Lung (tissue), 12 donors: ENCODE data around the gene TPSD1. TPM values are rescaled to one million over a fixed set of nuclear protein-coding genes. Genes with fewer than 3 reads are reported as not detected.

Source experiments
- ATAC-seq: fragments of 200-7000 bp; cut with Tn5 transposase; one replicate; pipeline ENCODE4 v1.9.1; 2020; ENCODE audit warnings: moderate number of reproducible peaks; ENCODE audit not compliant: insufficient read depth, low FRiP score
- DNase-seq, 3 donors: peaks; one replicate each; pipeline ENCODE4 v3.0.0-alpha.2; 2013 to 2017
- H3K27ac ChIP-seq, 2 donors: one replicate each; pipeline ENCODE4 v1.5.1; 2013; ENCODE audit warnings: mild to moderate bottlenecking in 2 of 2, moderate library complexity in 2 of 2, control low read depth in 1 of 2, inconsistent platforms in 1 of 2, low read depth in 1 of 2, low read length in 1 of 2
- H3K27me3 ChIP-seq, 3 donors: one replicate each; pipeline ENCODE4 v1.5.1; 2013; ENCODE audit warnings: low read length in 2 of 3; ENCODE audit not compliant: control insufficient read depth in 3 of 3, insufficient read depth in 3 of 3
- H3K36me3 ChIP-seq, 4 donors: one replicate each; pipeline ENCODE4 v1.5.1; 2013; ENCODE audit warnings: low read length in 4 of 4, mild to moderate bottlenecking in 1 of 4, moderate library complexity in 1 of 4; ENCODE audit not compliant: control insufficient read depth in 4 of 4, insufficient read depth in 4 of 4
- H3K4me1 ChIP-seq, 5 donors: one replicate each; pipeline ENCODE4 v1.5.1; 2013; ENCODE audit warnings: low read length in 5 of 5, mild to moderate bottlenecking in 2 of 5, moderate library complexity in 1 of 5; ENCODE audit not compliant: control insufficient read depth in 5 of 5, insufficient read depth in 5 of 5
- H3K4me3 ChIP-seq: one replicate; pipeline ENCODE4 v1.5.1; 2013; ENCODE audit warnings: mild to moderate bottlenecking, control low read depth, moderate library complexity
- H3K9ac ChIP-seq, 2 donors: one replicate each; pipeline ENCODE4 v1.5.1; 2013; ENCODE audit warnings: low read length in 2 of 2, control low read depth in 1 of 2; ENCODE audit not compliant: insufficient read depth in 1 of 2
- H3K9me3 ChIP-seq, 4 donors: one replicate each; pipeline ENCODE4 v1.5.1; 2013; ENCODE audit warnings: low read length in 3 of 4, mild to moderate bottlenecking in 1 of 4, moderate library complexity in 1 of 4; ENCODE audit not compliant: control insufficient read depth in 4 of 4, insufficient read depth in 3 of 4
- CTCF ChIP-seq: IDR thresholded peaks from 2 replicates; pipeline ENCODE4 v1.5.1; 2012; ENCODE audit warnings: mild to moderate bottlenecking; ENCODE audit errors: control extremely low read depth, extremely low read depth
- WGBS, 2 donors: extraction: QIAGEN DNeasy Blood & Tissue Kit; methylation state at CpG; one replicate each; pipeline ENCODE4 v1.1.7; 2013; 5-methylcytosine and 5-hydroxymethylcytosine counted together
- polyA plus RNA-seq, 2 donors: library from polyadenylated mRNA; stranded (reverse); fragments of 200-250 nt; gene quantifications; one replicate each; pipeline ENCODE4 v1.2.1, GENCODE V29; 2013
- total RNA-seq, 2 donors: library from RNA; depleted of rRNA in 1 of 2; stranded (reverse); fragments of >200 nt in 1 of 2; gene quantifications; one replicate each; pipeline ENCODE4 v1.2.1, GENCODE V29; 2014 to 2021
- donor health status: control.
- donor health status: control.
- donor health status: Bipolar disorder and iron deficiency.
- donor health status: healthy.
- donor health status: DM: yes; HTN: yes; CAD: no.

TPSD1 gene
- total and polyA plus RNA-seq, 4 donors, result 0.54 to 7.0 (median 2.9) TPM; not detected in 1

- WGBS, 2 donors, result 90 to 91% methylated on average over 39 to 40 of the region's 40 CpGs
- peaks cover 0 to 1% (median 0%) of the 10 kb centered on the region in 4 donors for H3K36me3 ChIP-seq
Observed at GRCh38 chr16:1212616-1213194, 43.2 kb upstream of the TPSD1 start.

GRCh38 chr16:1213231-1213630 is 42.6 kb upstream of the TPSD1 start:
- H3K27me3 ChIP-seq, result no peaks in the 10 kb centered on the region
- ATAC-seq (no peak), DNase-seq (no peak)
- no peaks in the 10 kb centered on the region for H3K4me1 ChIP-seq
- no peaks in the 10 kb centered on the region for H3K9me3 ChIP-seq
- TF ChIP-seq CTCF, result no peak
- 74 to 80% methylated on average over 8 of the region's 8 CpGs for WGBS, 2 donors
- H3K36me3 ChIP-seq, result peaks cover 0 to 1% (median 0%) of the 10 kb centered on the region in 4 donors
- H3K4me3 ChIP-seq, result no peak overlapping the region
- H3K9ac ChIP-seq, result no peak overlapping the region
- no peak overlapping the region for H3K27ac ChIP-seq

More at GRCh38 chr16:1212616-1213194, 43.2 kb upstream of the TPSD1 start:
- Histone ChIP-seq H3K9me3 (no peaks in the 10 kb centered on the region), H3K4me1 (no peaks in the 10 kb centered on the region), H3K27ac (no peak overlapping the region), H3K4me3 (no peak overlapping the region), H3K27me3 (no peaks in the 10 kb centered on the region), H3K9ac (no peak overlapping the region)
- TF ChIP-seq CTCF, result no peak
- ATAC-seq, result no peak
- no peak for DNase-seq

GRCh38 chr16:1213796-1214372 is 42.0 kb upstream of the TPSD1 start:
- ATAC-seq (no peak), DNase-seq (no peak)
- Histone ChIP-seq H3K9me3 (no peaks in the 10 kb centered on the region), H3K36me3 (peaks cover 0 to 1% (median 0%) of the 10 kb centered on the region in 4 donors), H3K4me3 (no peak overlapping the region), H3K4me1 (no peaks in the 10 kb centered on the region), H3K9ac (no peak overlapping the region), H3K27ac (no peak overlapping the region), H3K27me3 (no peaks in the 10 kb centered on the region)
- 82 to 89% methylated on average over 24 to 25 of the region's 25 CpGs for WGBS, 2 donors
- TF ChIP-seq CTCF, result no peak
